IMR-90 (cell line): ENCODE data around the gene KRT4. TPM values are rescaled to one million over a fixed set of nuclear protein-coding genes. Genes with fewer than 3 reads are reported as not detected.

Experiments used
- ATAC-seq: fragments of 200-7000 bp; cut with Tn5 transposase; 2 replicates; pipeline ENCODE4 v1.9.1; 2020; ENCODE audit warnings: low read depth, mild to moderate bottlenecking, moderate library complexity
- BruUV-seq: library from RNA; stranded (reverse); fragments of 400-500 nt; replicated peaks from 2 replicates; lab custom pipeline; 2021; lab: Mats Ljungman, UMichigan
- CTCF ChIA-PET: fragments of 300-600 bp; formaldehyde crosslinking; extraction: SDS; loops from one replicate; lab custom pipeline; 2021; ENCODE audit warnings: antibody characterized with exemption; lab: Yijun Ruan, JAX
- POLR2A ChIA-PET: fragments of 300-600 bp; sonication (Branson Sonifier 250); formaldehyde crosslinking; loops from one replicate; lab custom pipeline; 2022; ENCODE audit warnings: antibody characterized with exemption; ENCODE audit not compliant: unreplicated experiment; lab: Charles Lee
- DNase-seq: peaks from one replicate; pipeline ENCODE4 v3.0.0; 2013
- H2AFZ ChIP-seq: replicated peaks from 2 replicates; pipeline ENCODE3; 2013; ENCODE audit warnings: low read length, mild to moderate bottlenecking; ENCODE audit not compliant: poor library complexity
- H2AK5ac ChIP-seq: 2 replicates; pipeline ENCODE4 v1.6.1; 2013; ENCODE audit warnings: low read depth, low read length, inconsistent platforms
- H2AK9ac ChIP-seq: replicated peaks from 2 replicates; pipeline ENCODE3; 2013; ENCODE audit warnings: mild to moderate bottlenecking, low read depth, low read length, moderate library complexity; ENCODE audit not compliant: poor library complexity
- H2BK120ac ChIP-seq: 2 replicates; pipeline ENCODE4 v1.6.1; 2013; ENCODE audit warnings: low read depth, low read length, inconsistent platforms
- H2BK15ac ChIP-seq: 3 replicates; pipeline ENCODE4 v1.6.1; 2013; ENCODE audit warnings: low read depth, low read length, inconsistent platforms
- H2BK20ac ChIP-seq: 2 replicates; pipeline ENCODE4 v1.6.1; 2013; ENCODE audit warnings: low read depth, mild to moderate bottlenecking, inconsistent platforms, low read length, moderate library complexity
- H2BK5ac ChIP-seq: 2 replicates; pipeline ENCODE4 v1.6.1; 2013; ENCODE audit warnings: mild to moderate bottlenecking, low read depth, low read length, inconsistent platforms; ENCODE audit not compliant: poor library complexity, severe bottlenecking
- H3K14ac ChIP-seq: replicated peaks from 2 replicates; pipeline ENCODE4 v1.6.1; 2013; ENCODE audit warnings: low read depth, low read length, inconsistent platforms
- H3K18ac ChIP-seq: 2 replicates; pipeline ENCODE4 v1.6.1; 2013; ENCODE audit warnings: low read depth, low read length, control low read depth
- H3K23ac ChIP-seq: 2 replicates; pipeline ENCODE4 v1.6.1; 2013; ENCODE audit warnings: low read depth, low read length, inconsistent platforms
- H3K27ac ChIP-seq: 2 replicates; pipeline ENCODE4 v1.5.1; 2013; ENCODE audit warnings: mild to moderate bottlenecking, control low read depth, low read length; ENCODE audit not compliant: insufficient read depth
- H3K27me3 ChIP-seq: 2 replicates; pipeline ENCODE4 v1.6.1; 2013; ENCODE audit warnings: low read length; ENCODE audit not compliant: control insufficient read depth, insufficient read depth
- H3K36me3 ChIP-seq: 2 replicates; pipeline ENCODE4 v1.6.1; 2013; ENCODE audit warnings: low read length, mixed read lengths; ENCODE audit not compliant: control insufficient read depth, insufficient read depth
- H3K4ac ChIP-seq: 2 replicates; pipeline ENCODE4 v1.6.1; 2013; ENCODE audit warnings: low read depth, low read length, inconsistent platforms
- H3K4me1 ChIP-seq: 2 replicates; pipeline ENCODE4 v1.6.1; 2013; ENCODE audit warnings: low read length, mixed read lengths; ENCODE audit not compliant: control insufficient read depth, insufficient read depth
- H3K4me2 ChIP-seq: 2 replicates; pipeline ENCODE4 v1.6.1; 2013; ENCODE audit warnings: low read depth, mild to moderate bottlenecking, control low read depth, low read length, moderate library complexity
- H3K4me3 ChIP-seq: 2 replicates; pipeline ENCODE4 v1.5.1; 2013; ENCODE audit warnings: low read depth, mild to moderate bottlenecking, control low read depth, low read length, moderate library complexity; ENCODE audit not compliant: insufficient read depth
- H3K56ac ChIP-seq: 2 replicates; pipeline ENCODE4 v1.6.1; 2013; ENCODE audit warnings: low read length, inconsistent platforms; ENCODE audit not compliant: insufficient read depth; ENCODE audit errors: extremely low read depth
- H3K79me1 ChIP-seq, 2 experiments: 2 replicates each; pipeline ENCODE4 v1.6.1; 2013; ENCODE audit warnings: low read length in 2 of 2, inconsistent platforms in 1 of 2, low read depth in 1 of 2
- H3K9ac ChIP-seq: 2 replicates; pipeline ENCODE4 v1.6.1; 2013; ENCODE audit warnings: low read depth, low read length, control low read depth
- H3K9me1 ChIP-seq: 2 replicates; pipeline ENCODE4 v1.6.1; 2013; ENCODE audit warnings: low read length, inconsistent platforms; ENCODE audit not compliant: insufficient read depth
- H3K9me3 ChIP-seq: 2 replicates; pipeline ENCODE4 v1.6.1; 2013; ENCODE audit warnings: low read length; ENCODE audit not compliant: control insufficient read depth, insufficient read depth
- H4K20me1 ChIP-seq: 2 replicates; pipeline ENCODE4 v1.6.1; 2013; ENCODE audit warnings: low read length, inconsistent platforms; ENCODE audit not compliant: insufficient read depth
- H4K5ac ChIP-seq: 2 replicates; pipeline ENCODE4 v1.6.1; 2013; ENCODE audit warnings: mild to moderate bottlenecking, low read depth, low read length, control low read depth
- H4K8ac ChIP-seq, 2 experiments: 2 replicates each; pipeline ENCODE4 v1.6.1; 2013; ENCODE audit warnings: low read depth in 2 of 2, low read length in 2 of 2, control low read depth in 1 of 2, inconsistent platforms in 1 of 2
- H4K91ac ChIP-seq: 2 replicates; pipeline ENCODE4 v1.6.1; 2013; ENCODE audit warnings: low read depth, low read length, inconsistent platforms; ENCODE audit not compliant: insufficient read depth
- BHLHE40 ChIP-seq: fragments of 150-350 bp; IDR thresholded peaks from 2 replicates; pipeline ENCODE4 v1.6.1; 2016; ENCODE audit warnings: mild to moderate bottlenecking, low read depth, low read length
- CEBPB ChIP-seq: IDR thresholded peaks from 2 replicates; pipeline ENCODE4 v1.6.1; 2012; ENCODE audit warnings: low read depth, low read length, improper control_type of control experiment
- CHD1 ChIP-seq: IDR thresholded peaks from 2 replicates; pipeline ENCODE4 v1.6.1; 2012; ENCODE audit warnings: low read depth, low read length, improper control_type of control experiment
- FOS ChIP-seq: fragments of 150-350 bp; IDR thresholded peaks from 2 replicates; pipeline ENCODE4 v1.6.1; 2016; ENCODE audit warnings: low read depth, low read length
- MAFK ChIP-seq: IDR thresholded peaks from 2 replicates; pipeline ENCODE4 v1.6.1; 2012; ENCODE audit warnings: low read depth, low read length, improper control_type of control experiment
- MAZ ChIP-seq: IDR thresholded peaks from 2 replicates; pipeline ENCODE4 v1.6.1; 2012; ENCODE audit warnings: low read depth, mild to moderate bottlenecking, low read length, improper control_type of control experiment, moderate library complexity, borderline replicate concordance
- MXI1 ChIP-seq: IDR thresholded peaks from 2 replicates; pipeline ENCODE4 v1.6.1; 2012; ENCODE audit warnings: low read depth, mild to moderate bottlenecking, low read length, moderate library complexity, borderline replicate concordance
- NFE2L2 ChIP-seq: fragments of 150-350 bp; IDR thresholded peaks from 2 replicates; pipeline ENCODE4 v1.6.1; 2016; ENCODE audit warnings: low read depth, mild to moderate bottlenecking, low read length
- POLR2A ChIP-seq: IDR thresholded peaks from 2 replicates; pipeline ENCODE4 v1.6.1; 2012; ENCODE audit warnings: mild to moderate bottlenecking, low read depth, low read length
- RAD21 ChIP-seq: IDR thresholded peaks from 2 replicates; pipeline ENCODE4 v1.6.1; 2012; ENCODE audit warnings: low read length, improper control_type of control experiment
- RCOR1 ChIP-seq: IDR thresholded peaks from 2 replicates; pipeline ENCODE4 v1.6.1; 2012; ENCODE audit warnings: mild to moderate bottlenecking, low read length, improper control_type of control experiment; ENCODE audit not compliant: insufficient replicate concordance
- RFX5 ChIP-seq: IDR thresholded peaks from 2 replicates; pipeline ENCODE4 v1.8.0; 2012; ENCODE audit warnings: low read depth, mild to moderate bottlenecking, low read length, moderate library complexity
- SMC3 ChIP-seq: fragments of 150-350 bp; IDR thresholded peaks from 2 replicates; pipeline ENCODE4 v1.6.1; 2016; ENCODE audit warnings: low read depth, mild to moderate bottlenecking, antibody characterized with exemption, low read length, moderate library complexity
- WGBS, 2 experiments: methylation state at CpG; one replicate each; pipeline versions ENCODE4 v1.1.5 to v1.1.7; 2013; ENCODE audit warnings: missing lambda C conversion rate in 2 of 2; ENCODE audit not compliant: insufficient read length in 1 of 2; ENCODE audit errors: extremely low coverage in 2 of 2; 5-methylcytosine and 5-hydroxymethylcytosine counted together
- dilution Hi-C: fragments of 300-500 bp; cut with HindIII; formaldehyde crosslinking; loops from one replicate; pipeline ENCODE4 v1.14.3; 2018; ENCODE audit warnings: low sequenced_read_pairs; ENCODE audit not compliant: unreplicated experiment
- in situ Hi-C: fragments of 300-500 bp; cut with MboI; formaldehyde crosslinking; loops from 3 replicates; pipeline ENCODE4 v1.14.3; 2019; ENCODE audit warnings: low sequenced_read_pairs, inconsistent platforms, mixed read lengths
- intact Hi-C: fragments of 100-400 bp; cut with micrococcal nuclease; formaldehyde crosslinking; loops from 2 replicates; pipeline ENCODE4 v1.10.0; 2022
- polyA plus RNA-seq, 3 experiments: library from polyadenylated mRNA; depleted of rRNA; stranded (reverse); fragments of >200 nt; gene quantifications; 2 replicates each; pipeline ENCODE4 v1.2.3, GENCODE V29; 2012; ENCODE audit warnings: low replicate concordance in 1 of 3
- total RNA-seq: library from RNA; depleted of rRNA; stranded (reverse); fragments of >200 nt; gene quantifications from 2 replicates; pipeline ENCODE4 v1.2.3, GENCODE V29; 2012
- TF ChIP-seq, protein P1 (sequence below): fragments of 150-350 bp; IDR thresholded peaks from 2 replicates; pipeline ENCODE4 v1.6.1; 2017; ENCODE audit warnings: mild to moderate bottlenecking, antibody characterized with exemption, low read length, low read depth
- TF ChIP-seq, protein P2 (sequence below): conservative IDR thresholded peaks from 2 replicates; pipeline ENCODE4 v1.5.1; 2012; ENCODE audit warnings: mild to moderate bottlenecking, low read depth, low read length, improper control_type of control experiment
- TF ChIP-seq, protein P3 (sequence below): fragments of 150-350 bp; IDR thresholded peaks from 2 replicates; pipeline ENCODE4 v1.6.1; 2016; ENCODE audit warnings: low read depth, mild to moderate bottlenecking, low read length, moderate library complexity, borderline replicate concordance

Gene KRT4
- total and polyA plus RNA-seq, 2 of the 4 experiments (the other 2 are of a cell fraction), result under 0.01 to 0.07 TPM

DNA sequence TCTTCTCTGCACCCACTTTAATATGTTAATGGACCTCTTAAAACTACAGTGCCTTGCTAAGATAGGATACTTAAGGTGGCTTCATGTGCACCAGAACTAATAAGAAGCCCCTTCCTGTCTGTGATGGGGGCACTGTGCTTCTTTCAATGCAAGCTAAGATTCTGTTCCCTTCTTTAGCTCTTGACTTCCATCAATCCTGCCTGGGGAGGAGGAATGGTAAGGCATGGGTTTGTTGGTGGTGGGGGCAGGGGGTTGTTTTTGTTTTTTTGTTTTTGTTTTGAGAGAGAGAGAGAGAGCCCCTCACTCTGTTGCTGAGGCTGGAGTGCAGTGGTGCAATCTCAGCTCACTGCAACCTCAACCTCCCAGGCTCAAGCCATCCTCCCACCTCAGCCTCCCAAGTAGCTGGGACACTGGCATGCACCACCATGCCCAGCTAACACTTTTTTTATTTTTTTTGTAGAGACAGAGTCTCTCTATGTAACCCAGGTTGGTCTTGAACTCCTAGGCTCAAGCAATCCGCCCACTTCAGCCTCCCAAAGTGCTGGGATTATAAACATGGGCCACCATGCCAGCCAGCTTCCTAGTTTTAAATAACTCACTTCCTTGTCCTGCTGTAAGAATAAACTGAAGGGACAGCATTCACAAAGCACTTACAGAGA lies 13.5 kb downstream of the KRT4 start:
- no peak overlapping the region for H2AK5ac ChIP-seq
- no peaks in the 10 kb centered on the region for H3K9me3 ChIP-seq
- H3K36me3 ChIP-seq, result no peaks in the 10 kb centered on the region
- no peak overlapping the region for H3K9ac ChIP-seq
- no peak overlapping the region for H2BK120ac ChIP-seq
- H3K4ac ChIP-seq, result no peak overlapping the region; the same call in 1 of the 2 replicates
- no peak overlapping the region for H3K27ac ChIP-seq
- H4K91ac ChIP-seq, result no peak overlapping the region
- no peak overlapping the region for H2AK9ac ChIP-seq
- WGBS, 2 experiments, result no CpG with 5 or more reads among the region's 1 CpG
- H3K4me2 ChIP-seq, result no peak overlapping the region
- no peak overlapping the region for H4K5ac ChIP-seq
- intact Hi-C loops (no loop called here), in situ Hi-C loops (no loop called here), dilution Hi-C loops (no loop called here)
- no peak overlapping the region for H2BK15ac ChIP-seq
- no peak for DNase-seq
- no peak overlapping the region for H3K23ac ChIP-seq
- H3K9me1 ChIP-seq, result peaks cover 3% of the 10 kb centered on the region; the same call in 1 of the 2 replicates
- H2BK20ac ChIP-seq, result no peak overlapping the region
- ChIA-PET CTCF (interaction anchor here (0.6 to 0.8 kb wide), 2 partner anchors 65 to 775 kb away, joined by 3 to 4 read pairs; no protein-coding TSS in a partner anchor), POLR2A (no interaction called here)
- ATAC-seq, result no peak
- H3K4me1 ChIP-seq, result no peaks in the 10 kb centered on the region
- no peak overlapping the region for H2AFZ ChIP-seq
- H3K18ac ChIP-seq, result no peak overlapping the region
- no peak overlapping the region for H4K8ac ChIP-seq
- H4K20me1 ChIP-seq, result no peaks in the 10 kb centered on the region; the same call in 1 of the 2 replicates
- H2BK5ac ChIP-seq, result no peak overlapping the region
- TF ChIP-seq MAFK (no peak), CEBPB (no peak), BHLHE40 (no peak), MAZ (no peak), RCOR1 (no peak), MXI1 (no peak), POLR2A (no peak), CHD1 (no peak), RAD21 (no peak), RFX5 (no peak), NFE2L2 (no peak), FOS (no peak), SMC3 (no peak)
- TF ChIP-seq, protein P1, sequence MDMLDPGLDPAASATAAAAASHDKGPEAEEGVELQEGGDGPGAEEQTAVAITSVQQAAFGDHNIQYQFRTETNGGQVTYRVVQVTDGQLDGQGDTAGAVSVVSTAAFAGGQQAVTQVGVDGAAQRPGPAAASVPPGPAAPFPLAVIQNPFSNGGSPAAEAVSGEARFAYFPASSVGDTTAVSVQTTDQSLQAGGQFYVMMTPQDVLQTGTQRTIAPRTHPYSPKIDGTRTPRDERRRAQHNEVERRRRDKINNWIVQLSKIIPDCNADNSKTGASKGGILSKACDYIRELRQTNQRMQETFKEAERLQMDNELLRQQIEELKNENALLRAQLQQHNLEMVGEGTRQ, result no peak
- TF ChIP-seq, protein P2, sequence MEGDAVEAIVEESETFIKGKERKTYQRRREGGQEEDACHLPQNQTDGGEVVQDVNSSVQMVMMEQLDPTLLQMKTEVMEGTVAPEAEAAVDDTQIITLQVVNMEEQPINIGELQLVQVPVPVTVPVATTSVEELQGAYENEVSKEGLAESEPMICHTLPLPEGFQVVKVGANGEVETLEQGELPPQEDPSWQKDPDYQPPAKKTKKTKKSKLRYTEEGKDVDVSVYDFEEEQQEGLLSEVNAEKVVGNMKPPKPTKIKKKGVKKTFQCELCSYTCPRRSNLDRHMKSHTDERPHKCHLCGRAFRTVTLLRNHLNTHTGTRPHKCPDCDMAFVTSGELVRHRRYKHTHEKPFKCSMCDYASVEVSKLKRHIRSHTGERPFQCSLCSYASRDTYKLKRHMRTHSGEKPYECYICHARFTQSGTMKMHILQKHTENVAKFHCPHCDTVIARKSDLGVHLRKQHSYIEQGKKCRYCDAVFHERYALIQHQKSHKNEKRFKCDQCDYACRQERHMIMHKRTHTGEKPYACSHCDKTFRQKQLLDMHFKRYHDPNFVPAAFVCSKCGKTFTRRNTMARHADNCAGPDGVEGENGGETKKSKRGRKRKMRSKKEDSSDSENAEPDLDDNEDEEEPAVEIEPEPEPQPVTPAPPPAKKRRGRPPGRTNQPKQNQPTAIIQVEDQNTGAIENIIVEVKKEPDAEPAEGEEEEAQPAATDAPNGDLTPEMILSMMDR, result no peak
- TF ChIP-seq, protein P3, sequence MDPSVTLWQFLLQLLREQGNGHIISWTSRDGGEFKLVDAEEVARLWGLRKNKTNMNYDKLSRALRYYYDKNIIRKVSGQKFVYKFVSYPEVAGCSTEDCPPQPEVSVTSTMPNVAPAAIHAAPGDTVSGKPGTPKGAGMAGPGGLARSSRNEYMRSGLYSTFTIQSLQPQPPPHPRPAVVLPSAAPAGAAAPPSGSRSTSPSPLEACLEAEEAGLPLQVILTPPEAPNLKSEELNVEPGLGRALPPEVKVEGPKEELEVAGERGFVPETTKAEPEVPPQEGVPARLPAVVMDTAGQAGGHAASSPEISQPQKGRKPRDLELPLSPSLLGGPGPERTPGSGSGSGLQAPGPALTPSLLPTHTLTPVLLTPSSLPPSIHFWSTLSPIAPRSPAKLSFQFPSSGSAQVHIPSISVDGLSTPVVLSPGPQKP, result no peak
- BruUV-seq, result no TSS peak
- no peak overlapping the region for H3K56ac ChIP-seq
- no peak overlapping the region for H3K14ac ChIP-seq
- peaks cover 8% of the 10 kb centered on the region for H3K27me3 ChIP-seq
- H3K79me1 ChIP-seq, result no peaks in the 10 kb centered on the region
- H3K4me3 ChIP-seq, result no peak overlapping the region
